ENCODE data around the gene RHOBTB3.

Gene RHOBTB3

GRCh38 chr5:95713960-95714710 is 17.0 kb upstream of the RHOBTB3 start:
- no peaks in the 10 kb centered on the region for H3K36me3 ChIP-seq (ENCODE audit: insufficient read depth, low read length)
- H3K79me2 ChIP-seq (ENCODE audit: control insufficient read depth, insufficient read depth, low read length, unreplicated experiment) = no peaks in the 10 kb centered on the region
- H2AFZ ChIP-seq (ENCODE audit: low read length, unreplicated experiment) = peak overlapping the region; percentile 7
- H3K27me3 ChIP-seq (ENCODE audit: insufficient read depth, low read length) = no peaks in the 10 kb centered on the region
- peak overlapping the region; percentile 80 for H3K27ac ChIP-seq (ENCODE audit: low read depth, low read length)
- H3K4me3 ChIP-seq (ENCODE audit: low read depth, low read length) = 0 out of 2 replicates have a peak overlapping the region, but pooled peaks have one; percentile 2
- H3K4me1 ChIP-seq (ENCODE audit: control insufficient read depth, insufficient read depth, low read length, unreplicated experiment) = peaks cover 37% of the 10 kb centered on the region

- Histone ChIP-seq H3K27ac (ENCODE audit: low read depth, low read length) (peak overlapping the region; percentile 80), H3K79me2 (ENCODE audit: control insufficient read depth, insufficient read depth, low read length, unreplicated experiment) (no peaks in the 10 kb centered on the region), H3K36me3 (ENCODE audit: insufficient read depth, low read length) (no peaks in the 10 kb centered on the region), H3K27me3 (ENCODE audit: insufficient read depth, low read length) (no peaks in the 10 kb centered on the region), H2AFZ (ENCODE audit: low read length, unreplicated experiment) (no peak overlapping the region), H3K4me1 (ENCODE audit: control insufficient read depth, insufficient read depth, low read length, unreplicated experiment) (peaks cover 37% of the 10 kb centered on the region), H3K4me3 (ENCODE audit: low read depth, low read length) (no peak overlapping the region)
Observed at GRCh38 chr5:95715799-95716461, 15.2 kb upstream of the RHOBTB3 start.

- Histone ChIP-seq H3K4me3 (ENCODE audit: low read depth, low read length) (no peak overlapping the region), H2AFZ (ENCODE audit: low read length, unreplicated experiment) (no peak overlapping the region), H3K27me3 (ENCODE audit: insufficient read depth, low read length) (no peaks in the 10 kb centered on the region), H3K36me3 (ENCODE audit: insufficient read depth, low read length) (no peaks in the 10 kb centered on the region), H3K27ac (ENCODE audit: low read depth, low read length) (no peak overlapping the region), H3K4me1 (ENCODE audit: control insufficient read depth, insufficient read depth, low read length, unreplicated experiment) (peaks cover 33% of the 10 kb centered on the region), H3K79me2 (ENCODE audit: control insufficient read depth, insufficient read depth, low read length, unreplicated experiment) (no peaks in the 10 kb centered on the region)
Observed at GRCh38 chr5:95717439-95717838, 13.7 kb upstream of the RHOBTB3 start.

GRCh38 chr5:95718203-95718602 is 12.9 kb upstream of the RHOBTB3 start:
- Histone ChIP-seq H2AFZ (ENCODE audit: low read length, unreplicated experiment) (no peak overlapping the region), H3K79me2 (ENCODE audit: control insufficient read depth, insufficient read depth, low read length, unreplicated experiment) (no peaks in the 10 kb centered on the region), H3K4me3 (ENCODE audit: low read depth, low read length) (no peak overlapping the region), H3K27me3 (ENCODE audit: insufficient read depth, low read length) (no peaks in the 10 kb centered on the region), H3K4me1 (ENCODE audit: control insufficient read depth, insufficient read depth, low read length, unreplicated experiment) (peaks cover 28% of the 10 kb centered on the region), H3K36me3 (ENCODE audit: insufficient read depth, low read length) (no peaks in the 10 kb centered on the region), H3K27ac (ENCODE audit: low read depth, low read length) (no peak overlapping the region)

GRCh38 chr5:95718738-95719137 is 12.4 kb upstream of the RHOBTB3 start:
- H3K4me3 ChIP-seq (ENCODE audit: low read depth, low read length) = no peak overlapping the region
- peaks cover 34% of the 10 kb centered on the region for H3K4me1 ChIP-seq (ENCODE audit: control insufficient read depth, insufficient read depth, low read length, unreplicated experiment)
- no peak overlapping the region for H3K27ac ChIP-seq (ENCODE audit: low read depth, low read length)
- H3K36me3 ChIP-seq (ENCODE audit: insufficient read depth, low read length) = no peaks in the 10 kb centered on the region
- no peaks in the 10 kb centered on the region for H3K79me2 ChIP-seq (ENCODE audit: control insufficient read depth, insufficient read depth, low read length, unreplicated experiment)
- H2AFZ ChIP-seq (ENCODE audit: low read length, unreplicated experiment) = no peak overlapping the region
- H3K27me3 ChIP-seq (ENCODE audit: insufficient read depth, low read length) = no peaks in the 10 kb centered on the region

GRCh38 chr5:95720094-95720786 is 10.9 kb upstream of the RHOBTB3 start:
- Histone ChIP-seq H3K36me3 (ENCODE audit: insufficient read depth, low read length) (no peaks in the 10 kb centered on the region), H3K4me3 (ENCODE audit: low read depth, low read length) (no peak overlapping the region), H2AFZ (ENCODE audit: low read length, unreplicated experiment) (no peak overlapping the region), H3K27ac (ENCODE audit: low read depth, low read length) (no peak overlapping the region), H3K79me2 (ENCODE audit: control insufficient read depth, insufficient read depth, low read length, unreplicated experiment) (no peaks in the 10 kb centered on the region), H3K27me3 (ENCODE audit: insufficient read depth, low read length) (no peaks in the 10 kb centered on the region), H3K4me1 (ENCODE audit: control insufficient read depth, insufficient read depth, low read length, unreplicated experiment) (peaks cover 37% of the 10 kb centered on the region)

- Histone ChIP-seq H2AFZ (ENCODE audit: low read length, unreplicated experiment) (no peak overlapping the region), H3K27ac (ENCODE audit: low read depth, low read length) (no peak overlapping the region), H3K36me3 (ENCODE audit: insufficient read depth, low read length) (no peaks in the 10 kb centered on the region), H3K4me1 (ENCODE audit: control insufficient read depth, insufficient read depth, low read length, unreplicated experiment) (peaks cover 36% of the 10 kb centered on the region), H3K4me3 (ENCODE audit: low read depth, low read length) (no peak overlapping the region), H3K27me3 (ENCODE audit: insufficient read depth, low read length) (no peaks in the 10 kb centered on the region), H3K79me2 (ENCODE audit: control insufficient read depth, insufficient read depth, low read length, unreplicated experiment) (no peaks in the 10 kb centered on the region)
Observed at GRCh38 chr5:95721582-95722295, 9.4 kb upstream of the RHOBTB3 start.

- Histone ChIP-seq H3K27ac (ENCODE audit: low read depth, low read length) (peak overlapping the region; percentile 19; the same call in 1 of the 2 replicates), H3K79me2 (ENCODE audit: control insufficient read depth, insufficient read depth, low read length, unreplicated experiment) (no peaks in the 10 kb centered on the region), H3K36me3 (ENCODE audit: insufficient read depth, low read length) (no peaks in the 10 kb centered on the region), H2AFZ (ENCODE audit: low read length, unreplicated experiment) (peak overlapping the region; percentile 34), H3K27me3 (ENCODE audit: insufficient read depth, low read length) (no peaks in the 10 kb centered on the region), H3K4me3 (ENCODE audit: low read depth, low read length) (no peak overlapping the region), H3K4me1 (ENCODE audit: control insufficient read depth, insufficient read depth, low read length, unreplicated experiment) (peaks cover 57% of the 10 kb centered on the region)
Observed at GRCh38 chr5:95723632-95724369, 7.3 kb upstream of the RHOBTB3 start.

- no peaks in the 10 kb centered on the region for H3K79me2 ChIP-seq (ENCODE audit: control insufficient read depth, insufficient read depth, low read length, unreplicated experiment)
- peaks cover 68% of the 10 kb centered on the region for H3K4me1 ChIP-seq (ENCODE audit: control insufficient read depth, insufficient read depth, low read length, unreplicated experiment)
- H3K4me3 ChIP-seq (ENCODE audit: low read depth, low read length) = peak overlapping the region; percentile 68
- H3K27ac ChIP-seq (ENCODE audit: low read depth, low read length) = peak overlapping the region; percentile 56
- H3K27me3 ChIP-seq (ENCODE audit: insufficient read depth, low read length) = no peaks in the 10 kb centered on the region
- H2AFZ ChIP-seq (ENCODE audit: low read length, unreplicated experiment) = peak overlapping the region; percentile 70
- no peaks in the 10 kb centered on the region for H3K36me3 ChIP-seq (ENCODE audit: insufficient read depth, low read length)
Observed at GRCh38 chr5:95725071-95725820, 5.9 kb upstream of the RHOBTB3 start.
